IMR-90 (cell line): ENCODE measurements around the gene LARP1B. TPM values are rescaled to one million over a fixed set of nuclear protein-coding genes. Genes with fewer than 3 reads are reported as not detected.
"Not testable (repeated sequence)": the region's sequence is repeated elsewhere in the genome, so short reads cannot be mapped to it uniquely, and the experiment has no call there.

Source experiments
- ATAC-seq: fragments of 200-7000 bp; cut with Tn5 transposase; 2 replicates; pipeline ENCODE4 v1.9.1; 2020; ENCODE audit warnings: low read depth, mild to moderate bottlenecking, moderate library complexity
- BruUV-seq: library from RNA; stranded (reverse); fragments of 400-500 nt; replicated peaks from 2 replicates; lab custom pipeline; 2021; lab: Mats Ljungman, UMichigan
- CTCF ChIA-PET: fragments of 300-600 bp; formaldehyde crosslinking; extraction: SDS; loops from one replicate; lab custom pipeline; 2021; ENCODE audit warnings: antibody characterized with exemption; lab: Yijun Ruan, JAX
- POLR2A ChIA-PET: fragments of 300-600 bp; sonication (Branson Sonifier 250); formaldehyde crosslinking; loops from one replicate; lab custom pipeline; 2022; ENCODE audit warnings: antibody characterized with exemption; ENCODE audit not compliant: unreplicated experiment; lab: Charles Lee
- DNase-seq: peaks from one replicate; pipeline ENCODE4 v3.0.0; 2013
- H2AFZ ChIP-seq: replicated peaks from 2 replicates; pipeline ENCODE3; 2013; ENCODE audit warnings: low read length, mild to moderate bottlenecking; ENCODE audit not compliant: poor library complexity
- H2AK5ac ChIP-seq: 2 replicates; pipeline ENCODE4 v1.6.1; 2013; ENCODE audit warnings: low read depth, low read length, inconsistent platforms
- H2AK9ac ChIP-seq: replicated peaks from 2 replicates; pipeline ENCODE3; 2013; ENCODE audit warnings: mild to moderate bottlenecking, low read depth, low read length, moderate library complexity; ENCODE audit not compliant: poor library complexity
- H2BK120ac ChIP-seq: 2 replicates; pipeline ENCODE4 v1.6.1; 2013; ENCODE audit warnings: low read depth, low read length, inconsistent platforms
- H2BK15ac ChIP-seq: 3 replicates; pipeline ENCODE4 v1.6.1; 2013; ENCODE audit warnings: low read depth, low read length, inconsistent platforms
- H2BK20ac ChIP-seq: 2 replicates; pipeline ENCODE4 v1.6.1; 2013; ENCODE audit warnings: low read depth, mild to moderate bottlenecking, inconsistent platforms, low read length, moderate library complexity
- H2BK5ac ChIP-seq: 2 replicates; pipeline ENCODE4 v1.6.1; 2013; ENCODE audit warnings: mild to moderate bottlenecking, low read depth, low read length, inconsistent platforms; ENCODE audit not compliant: poor library complexity, severe bottlenecking
- H3K14ac ChIP-seq: replicated peaks from 2 replicates; pipeline ENCODE4 v1.6.1; 2013; ENCODE audit warnings: low read depth, low read length, inconsistent platforms
- H3K18ac ChIP-seq: 2 replicates; pipeline ENCODE4 v1.6.1; 2013; ENCODE audit warnings: low read depth, low read length, control low read depth
- H3K23ac ChIP-seq: 2 replicates; pipeline ENCODE4 v1.6.1; 2013; ENCODE audit warnings: low read depth, low read length, inconsistent platforms
- H3K27ac ChIP-seq: 2 replicates; pipeline ENCODE4 v1.5.1; 2013; ENCODE audit warnings: mild to moderate bottlenecking, control low read depth, low read length; ENCODE audit not compliant: insufficient read depth
- H3K27me3 ChIP-seq: 2 replicates; pipeline ENCODE4 v1.6.1; 2013; ENCODE audit warnings: low read length; ENCODE audit not compliant: control insufficient read depth, insufficient read depth
- H3K36me3 ChIP-seq: 2 replicates; pipeline ENCODE4 v1.6.1; 2013; ENCODE audit warnings: low read length, mixed read lengths; ENCODE audit not compliant: control insufficient read depth, insufficient read depth
- H3K4ac ChIP-seq: 2 replicates; pipeline ENCODE4 v1.6.1; 2013; ENCODE audit warnings: low read depth, low read length, inconsistent platforms
- H3K4me1 ChIP-seq: 2 replicates; pipeline ENCODE4 v1.6.1; 2013; ENCODE audit warnings: low read length, mixed read lengths; ENCODE audit not compliant: control insufficient read depth, insufficient read depth
- H3K4me2 ChIP-seq: 2 replicates; pipeline ENCODE4 v1.6.1; 2013; ENCODE audit warnings: low read depth, mild to moderate bottlenecking, control low read depth, low read length, moderate library complexity
- H3K4me3 ChIP-seq: 2 replicates; pipeline ENCODE4 v1.5.1; 2013; ENCODE audit warnings: low read depth, mild to moderate bottlenecking, control low read depth, low read length, moderate library complexity; ENCODE audit not compliant: insufficient read depth
- H3K56ac ChIP-seq: 2 replicates; pipeline ENCODE4 v1.6.1; 2013; ENCODE audit warnings: low read length, inconsistent platforms; ENCODE audit not compliant: insufficient read depth; ENCODE audit errors: extremely low read depth
- H3K79me1 ChIP-seq, 2 experiments: 2 replicates each; pipeline ENCODE4 v1.6.1; 2013; ENCODE audit warnings: low read length in 2 of 2, inconsistent platforms in 1 of 2, low read depth in 1 of 2
- H3K9ac ChIP-seq: 2 replicates; pipeline ENCODE4 v1.6.1; 2013; ENCODE audit warnings: low read depth, low read length, control low read depth
- H3K9me1 ChIP-seq: 2 replicates; pipeline ENCODE4 v1.6.1; 2013; ENCODE audit warnings: low read length, inconsistent platforms; ENCODE audit not compliant: insufficient read depth
- H3K9me3 ChIP-seq: 2 replicates; pipeline ENCODE4 v1.6.1; 2013; ENCODE audit warnings: low read length; ENCODE audit not compliant: control insufficient read depth, insufficient read depth
- H4K20me1 ChIP-seq: 2 replicates; pipeline ENCODE4 v1.6.1; 2013; ENCODE audit warnings: low read length, inconsistent platforms; ENCODE audit not compliant: insufficient read depth
- H4K5ac ChIP-seq: 2 replicates; pipeline ENCODE4 v1.6.1; 2013; ENCODE audit warnings: mild to moderate bottlenecking, low read depth, low read length, control low read depth
- H4K8ac ChIP-seq, 2 experiments: 2 replicates each; pipeline ENCODE4 v1.6.1; 2013; ENCODE audit warnings: low read depth in 2 of 2, low read length in 2 of 2, control low read depth in 1 of 2, inconsistent platforms in 1 of 2
- H4K91ac ChIP-seq: 2 replicates; pipeline ENCODE4 v1.6.1; 2013; ENCODE audit warnings: low read depth, low read length, inconsistent platforms; ENCODE audit not compliant: insufficient read depth
- WGBS, 2 experiments: methylation state at CpG; one replicate each; pipeline versions ENCODE4 v1.1.5 to v1.1.7; 2013; ENCODE audit warnings: missing lambda C conversion rate in 2 of 2; ENCODE audit not compliant: insufficient read length in 1 of 2; ENCODE audit errors: extremely low coverage in 2 of 2; 5-methylcytosine and 5-hydroxymethylcytosine counted together
- dilution Hi-C: fragments of 300-500 bp; cut with HindIII; formaldehyde crosslinking; loops from one replicate; pipeline ENCODE4 v1.14.3; 2018; ENCODE audit warnings: low sequenced_read_pairs; ENCODE audit not compliant: unreplicated experiment
- in situ Hi-C: fragments of 300-500 bp; cut with MboI; formaldehyde crosslinking; loops from 3 replicates; pipeline ENCODE4 v1.14.3; 2019; ENCODE audit warnings: low sequenced_read_pairs, inconsistent platforms, mixed read lengths
- intact Hi-C: fragments of 100-400 bp; cut with micrococcal nuclease; formaldehyde crosslinking; loops from 2 replicates; pipeline ENCODE4 v1.10.0; 2022
- polyA plus RNA-seq, 3 experiments: library from polyadenylated mRNA; depleted of rRNA; stranded (reverse); fragments of >200 nt; gene quantifications; 2 replicates each; pipeline ENCODE4 v1.2.3, GENCODE V29; 2012; ENCODE audit warnings: low replicate concordance in 1 of 3
- total RNA-seq: library from RNA; depleted of rRNA; stranded (reverse); fragments of >200 nt; gene quantifications from 2 replicates; pipeline ENCODE4 v1.2.3, GENCODE V29; 2012; rRNA removed

Gene LARP1B
- total and polyA plus RNA-seq, 2 of the 4 experiments (the other 2 are of a cell fraction): 8.8 to 11.1 TPM

DNA sequence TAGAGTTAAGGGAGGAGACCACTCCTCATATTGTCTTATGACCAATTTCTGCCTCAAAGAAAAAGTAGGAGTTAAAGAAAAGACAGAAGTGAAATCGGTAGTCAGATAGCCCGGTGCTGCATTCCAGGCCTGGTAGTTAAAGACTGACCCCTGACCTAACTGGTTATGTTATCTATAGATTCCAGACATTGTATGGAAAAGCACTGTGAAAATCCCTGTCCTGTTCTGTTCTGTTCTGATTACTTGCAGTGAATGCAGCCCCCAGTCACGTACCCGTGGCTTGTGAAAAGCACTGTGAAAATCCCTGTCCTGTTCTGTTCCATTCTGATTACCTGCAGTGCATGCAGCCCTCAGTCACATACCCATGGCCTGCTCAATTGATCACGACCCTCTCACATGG, 198.8 kb downstream of the LARP1B start:
- intact Hi-C loops, DNase-seq, H4K5ac ChIP-seq, H3K56ac ChIP-seq, H3K4me1 ChIP-seq, in situ Hi-C loops, CTCF ChIA-PET, H2AK9ac ChIP-seq, BruUV-seq, H2BK120ac ChIP-seq, H3K4me3 ChIP-seq, H3K9me3 ChIP-seq, H3K27ac ChIP-seq, H4K91ac ChIP-seq, H3K9me1 ChIP-seq, H2AK5ac ChIP-seq, H3K4ac ChIP-seq, H3K14ac ChIP-seq, POLR2A ChIA-PET, H3K79me1 ChIP-seq, H2BK20ac ChIP-seq, H3K36me3 ChIP-seq, H3K27me3 ChIP-seq, ATAC-seq, H2BK15ac ChIP-seq, H3K18ac ChIP-seq, H3K4me2 ChIP-seq, H4K20me1 ChIP-seq, H3K9ac ChIP-seq, H2BK5ac ChIP-seq, H2AFZ ChIP-seq, H4K8ac ChIP-seq, H3K23ac ChIP-seq, dilution Hi-C loops: not testable (repeated sequence)
- WGBS, 2 experiments: no CpG with 5 or more reads among the region's 5 CpGs

Other genes starting within 250 kb of the LARP1B start
- gene PLK4, start 180.4 kb upstream of the LARP1B start, total RNA-seq: 15.1 and 16.1 TPM in 2 replicates
- 9.2 and 11.2 TPM in 2 replicates for gene PLK4, start 180.4 kb upstream of the LARP1B start, polyA plus RNA-seq (2012; rRNA removed)
- gene MFSD8, start 96.1 kb upstream of the LARP1B start, total RNA-seq: 31.4 and 36.7 TPM in 2 replicates
- 6.5 and 8.8 TPM in 2 replicates for gene MFSD8, start 96.1 kb upstream of the LARP1B start, polyA plus RNA-seq (2012; rRNA removed)
- gene ABHD18, start 95.9 kb upstream of the LARP1B start, total RNA-seq: 4.3 and 4.7 TPM in 2 replicates
- gene ABHD18, start 95.9 kb upstream of the LARP1B start, polyA plus RNA-seq (2012; rRNA removed): 1.2 and 2.4 TPM in 2 replicates
- 13.4 and 24.4 TPM in 2 replicates for gene PGRMC2, start 226.5 kb downstream of the LARP1B start, total RNA-seq
- 21.9 and 40.7 TPM in 2 replicates for gene PGRMC2, start 226.5 kb downstream of the LARP1B start, polyA plus RNA-seq (2012; rRNA removed)